Measurements from ENCODE around the gene MPPED1. TPM values are rescaled to one million over a fixed set of nuclear protein-coding genes. Genes with fewer than 3 reads are reported as not detected.

Gene MPPED1
- total RNA-seq, 2 experiments from 2014 or later = not detected

- no peaks in the 10 kb centered on the region for H3K36me3 Mint-ChIP-seq
- DNase-seq = no peak
- no peak overlapping the region for H3K27ac Mint-ChIP-seq
- H3K4me1 Mint-ChIP-seq = no peaks in the 10 kb centered on the region
- H3K9me3 Mint-ChIP-seq = no peaks in the 10 kb centered on the region
- H3K4me3 Mint-ChIP-seq = no peak overlapping the region
- no peaks in the 10 kb centered on the region for H3K27me3 Mint-ChIP-seq
These were observed 12.9 kb upstream of the MPPED1 start for GRCh38 chr22:43398910-43399309.

- no peaks in the 10 kb centered on the region for H3K36me3 Mint-ChIP-seq
- H3K9me3 Mint-ChIP-seq = no peaks in the 10 kb centered on the region
- DNase-seq = no peak
- H3K4me1 Mint-ChIP-seq = no peaks in the 10 kb centered on the region
- H3K27ac Mint-ChIP-seq = no peak overlapping the region
- no peak overlapping the region for H3K4me3 Mint-ChIP-seq
- no peaks in the 10 kb centered on the region for H3K27me3 Mint-ChIP-seq
These were observed 12.4 kb upstream of the MPPED1 start for GRCh38 chr22:43399338-43399979.

- Mint-ChIP-seq H3K4me1 (no peaks in the 10 kb centered on the region), H3K9me3 (no peaks in the 10 kb centered on the region), H3K27me3 (no peaks in the 10 kb centered on the region), H3K4me3 (no peak overlapping the region), H3K27ac (no peak overlapping the region), H3K36me3 (no peaks in the 10 kb centered on the region)
- no peak for DNase-seq
These were observed 11.8 kb upstream of the MPPED1 start for GRCh38 chr22:43399980-43400358.

GRCh38 chr22:43400449-43400848, 11.4 kb upstream of the MPPED1 start:
- Mint-ChIP-seq H3K9me3 (no peaks in the 10 kb centered on the region), H3K4me1 (no peaks in the 10 kb centered on the region), H3K4me3 (no peak overlapping the region), H3K27ac (no peak overlapping the region), H3K27me3 (no peaks in the 10 kb centered on the region), H3K36me3 (no peaks in the 10 kb centered on the region)
- DNase-seq = no peak

DNA sequence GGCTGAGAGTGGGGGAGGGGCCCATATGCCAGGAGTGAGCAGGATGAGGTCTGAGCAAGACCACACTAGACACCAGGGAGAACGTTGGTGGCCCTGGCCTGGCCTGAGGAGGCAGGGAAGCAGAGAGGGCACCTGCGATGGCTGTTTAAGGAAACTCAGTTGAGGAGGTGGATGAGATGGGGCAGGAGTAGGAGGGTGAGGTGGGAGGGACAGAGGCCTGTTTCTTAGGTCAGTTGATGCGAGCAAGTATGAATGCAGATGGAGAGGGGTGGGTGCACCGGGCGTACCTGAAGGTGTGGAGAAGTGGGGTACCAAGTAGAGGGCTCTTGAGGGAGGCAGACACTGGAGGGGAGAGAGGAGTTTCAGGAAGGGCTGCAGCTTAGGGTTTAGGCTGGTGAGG, 10.6 kb upstream of the MPPED1 start:
- no peak overlapping the region for H3K4me3 Mint-ChIP-seq
- H3K27me3 Mint-ChIP-seq = no peaks in the 10 kb centered on the region
- no peaks in the 10 kb centered on the region for H3K9me3 Mint-ChIP-seq
- H3K36me3 Mint-ChIP-seq = no peaks in the 10 kb centered on the region
- H3K4me1 Mint-ChIP-seq = no peaks in the 10 kb centered on the region
- no peak for DNase-seq
- no peak overlapping the region for H3K27ac Mint-ChIP-seq

- Mint-ChIP-seq H3K4me1 (no peaks in the 10 kb centered on the region), H3K27me3 (no peaks in the 10 kb centered on the region), H3K4me3 (no peak overlapping the region), H3K27ac (no peak overlapping the region), H3K9me3 (no peaks in the 10 kb centered on the region), H3K36me3 (no peaks in the 10 kb centered on the region)
- no peak for DNase-seq
These were observed 10.2 kb upstream of the MPPED1 start for GRCh38 chr22:43401661-43402060.

GRCh38 chr22:43402128-43402527, 9.7 kb upstream of the MPPED1 start:
- DNase-seq = no peak
- Mint-ChIP-seq H3K36me3 (no peaks in the 10 kb centered on the region), H3K9me3 (no peaks in the 10 kb centered on the region), H3K4me1 (no peaks in the 10 kb centered on the region), H3K27me3 (no peaks in the 10 kb centered on the region), H3K27ac (no peak overlapping the region), H3K4me3 (no peak overlapping the region)

- DNase-seq = no peak
- Mint-ChIP-seq H3K9me3 (no peaks in the 10 kb centered on the region), H3K4me1 (no peaks in the 10 kb centered on the region), H3K4me3 (no peak overlapping the region), H3K27me3 (peaks cover 2% of the 10 kb centered on the region), H3K27ac (no peak overlapping the region), H3K36me3 (no peaks in the 10 kb centered on the region)
These were observed 7.0 kb upstream of the MPPED1 start for GRCh38 chr22:43404673-43405385.

DNA sequence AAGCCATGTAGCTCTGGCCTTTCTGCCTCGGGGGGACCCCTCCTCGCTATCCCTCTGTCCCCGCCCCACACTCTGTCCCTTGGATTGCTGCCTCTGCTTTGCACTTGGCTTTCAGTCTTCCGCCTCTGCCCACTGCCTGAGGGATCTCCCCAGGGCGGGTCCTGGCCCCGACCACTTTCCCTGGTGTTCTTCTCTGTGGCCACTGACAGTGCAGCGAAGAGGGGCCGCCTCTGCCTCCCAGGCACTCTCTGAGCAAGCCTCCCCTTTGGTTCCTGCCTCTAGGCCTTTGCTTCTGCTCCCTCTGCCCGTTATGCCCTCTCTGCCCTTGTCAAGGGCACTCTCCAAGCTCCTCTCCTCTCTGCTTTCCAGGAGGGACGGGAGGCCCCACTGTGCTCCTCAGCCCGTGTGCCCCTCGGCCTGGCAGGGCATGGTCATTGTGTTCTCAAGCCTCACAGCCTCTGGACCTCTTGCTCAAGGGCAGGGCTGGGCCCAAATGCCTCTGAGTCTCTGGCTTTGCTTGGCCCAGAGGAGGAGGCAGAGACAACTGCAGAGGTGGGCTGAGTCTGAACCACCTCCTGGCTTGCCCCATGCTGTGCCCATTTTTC, 5.5 kb upstream of the MPPED1 start:
- H3K36me3 Mint-ChIP-seq = no peaks in the 10 kb centered on the region
- no peak overlapping the region for H3K4me3 Mint-ChIP-seq
- peaks cover 16% of the 10 kb centered on the region for H3K27me3 Mint-ChIP-seq
- no peak overlapping the region for H3K27ac Mint-ChIP-seq
- no peaks in the 10 kb centered on the region for H3K9me3 Mint-ChIP-seq
- DNase-seq = no peak
- H3K4me1 Mint-ChIP-seq = no peaks in the 10 kb centered on the region

DNA sequence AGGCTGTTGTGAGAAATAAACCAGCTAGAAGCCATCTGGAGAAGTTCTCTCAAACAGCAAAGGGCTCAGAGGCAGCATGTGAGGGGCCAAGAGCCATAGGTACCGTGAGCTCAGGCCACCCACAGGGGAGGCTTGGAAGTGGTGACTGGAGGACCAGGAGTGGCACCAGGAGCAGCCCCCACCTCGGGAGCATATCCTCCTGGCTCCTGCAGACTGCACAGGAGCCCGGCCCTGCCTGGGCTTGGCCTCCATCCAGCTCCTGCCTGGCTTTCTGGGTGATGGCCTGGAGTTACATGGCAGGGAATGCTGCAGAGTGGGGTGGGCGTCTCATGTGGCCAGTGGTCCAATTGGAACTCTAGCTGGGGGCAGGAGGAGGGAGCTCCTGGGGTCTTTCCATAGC, 4.2 kb upstream of the MPPED1 start:
- no peaks in the 10 kb centered on the region for H3K9me3 Mint-ChIP-seq
- DNase-seq = no peak
- no peaks in the 10 kb centered on the region for H3K36me3 Mint-ChIP-seq
- H3K4me3 Mint-ChIP-seq = no peak overlapping the region
- no peak overlapping the region for H3K27ac Mint-ChIP-seq
- peaks cover 20% of the 10 kb centered on the region for H3K27me3 Mint-ChIP-seq
- peaks cover under 1% of the 10 kb centered on the region for H3K4me1 Mint-ChIP-seq

DNA sequence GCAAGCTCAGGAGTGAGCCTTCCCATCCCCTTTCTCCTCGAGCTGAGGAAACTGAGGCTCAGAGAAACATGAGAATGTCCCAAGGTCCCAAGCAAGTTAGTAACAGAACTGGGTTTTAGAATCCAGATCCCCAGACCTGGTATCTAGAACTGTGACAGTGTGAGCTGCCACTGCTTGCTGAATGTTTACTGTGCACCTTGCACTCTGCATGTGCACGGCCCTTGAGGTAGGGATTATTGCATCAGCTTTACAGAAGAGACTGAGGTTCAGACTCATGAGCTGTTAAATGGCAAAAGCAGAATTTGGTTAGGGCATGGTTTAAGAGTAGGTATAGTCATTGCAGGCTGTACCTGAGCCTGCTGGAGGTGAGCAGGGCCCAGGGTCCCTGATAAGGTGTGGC, 3.8 kb upstream of the MPPED1 start:
- H3K9me3 Mint-ChIP-seq = no peaks in the 10 kb centered on the region
- peaks cover 2% of the 10 kb centered on the region for H3K4me1 Mint-ChIP-seq
- no peaks in the 10 kb centered on the region for H3K36me3 Mint-ChIP-seq
- no peak overlapping the region for H3K4me3 Mint-ChIP-seq
- no peak for DNase-seq
- no peak overlapping the region for H3K27ac Mint-ChIP-seq
- H3K27me3 Mint-ChIP-seq = peaks cover 24% of the 10 kb centered on the region

- H3K36me3 Mint-ChIP-seq = no peaks in the 10 kb centered on the region
- H3K4me3 Mint-ChIP-seq = no peak overlapping the region
- no peak for DNase-seq
- no peaks in the 10 kb centered on the region for H3K9me3 Mint-ChIP-seq
- no peak overlapping the region for H3K27ac Mint-ChIP-seq
- peaks cover 2% of the 10 kb centered on the region for H3K4me1 Mint-ChIP-seq
- H3K27me3 Mint-ChIP-seq = peaks cover 32% of the 10 kb centered on the region
These were observed 2.8 kb upstream of the MPPED1 start for GRCh38 chr22:43409046-43409445.

DNA sequence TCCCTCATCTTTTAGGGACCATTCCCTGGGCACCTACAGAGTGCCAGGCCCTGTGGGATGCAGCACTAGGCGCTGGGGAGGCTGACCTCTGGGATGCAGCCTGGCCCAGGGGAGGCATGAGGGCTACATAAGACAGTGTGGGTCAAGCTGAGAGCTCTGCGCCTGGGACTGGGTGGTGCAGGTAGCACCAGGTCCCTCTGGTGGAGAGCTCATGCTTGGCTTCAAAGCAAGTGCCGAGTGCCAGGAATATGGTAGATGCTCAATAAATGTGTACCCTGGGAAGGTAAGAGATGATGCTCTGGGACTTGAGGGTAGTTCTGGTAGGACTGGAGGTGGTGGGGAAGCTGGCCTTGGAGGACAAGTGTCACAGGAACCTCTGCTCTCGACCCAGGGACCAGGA, 2.0 kb upstream of the MPPED1 start:
- DNase-seq = no peak
- Mint-ChIP-seq H3K36me3 (no peaks in the 10 kb centered on the region), H3K9me3 (no peaks in the 10 kb centered on the region), H3K4me3 (no peak overlapping the region), H3K4me1 (peaks cover 2% of the 10 kb centered on the region), H3K27ac (no peak overlapping the region), H3K27me3 (peaks cover 40% of the 10 kb centered on the region)

DNA sequence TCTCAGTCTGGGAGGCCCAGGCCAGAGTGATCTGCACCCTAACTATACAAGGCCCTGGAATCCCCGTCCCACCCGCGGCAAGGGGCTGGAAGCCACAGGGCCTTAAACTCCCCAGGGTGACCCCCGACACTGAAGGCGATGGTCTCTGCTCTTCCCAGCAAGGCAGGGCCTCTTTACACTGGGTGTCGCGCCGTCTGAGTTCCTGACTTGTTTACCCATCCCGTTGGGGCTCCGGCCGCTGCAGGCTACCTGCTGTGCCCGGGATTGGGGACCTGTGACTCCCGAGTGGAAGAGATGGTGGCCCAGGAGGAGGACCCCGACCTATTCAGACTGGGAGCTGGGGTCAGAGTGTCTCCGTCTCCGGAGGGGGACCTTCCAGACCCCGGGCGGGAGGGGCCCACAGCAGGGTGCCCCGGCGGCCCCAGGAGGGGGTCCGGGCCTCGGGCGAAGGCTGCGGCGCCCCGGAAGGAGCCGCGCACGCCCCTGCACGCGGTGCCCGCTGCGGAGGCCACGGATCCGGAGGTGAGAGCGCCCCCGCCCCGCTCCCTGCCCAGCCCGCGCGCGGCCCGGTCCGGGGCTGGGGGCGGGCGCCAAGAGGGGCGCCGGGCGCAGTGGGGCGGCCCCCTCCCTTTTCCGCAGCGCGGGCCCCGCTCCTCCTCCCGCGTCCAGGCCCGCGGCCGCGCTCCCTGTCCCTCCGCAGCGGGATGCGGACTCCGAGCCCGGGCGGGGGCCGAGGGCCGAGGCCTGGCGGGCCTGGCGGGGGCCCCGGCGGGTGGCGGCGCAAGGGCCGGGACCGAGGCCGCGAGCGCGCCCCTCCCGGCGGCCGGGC, 560 bp upstream of the MPPED1 start:
- H3K4me3 Mint-ChIP-seq = no peak overlapping the region
- H3K27me3 Mint-ChIP-seq = peaks cover 50% of the 10 kb centered on the region
- H3K36me3 Mint-ChIP-seq = no peaks in the 10 kb centered on the region
- DNase-seq = no peak
- no peak overlapping the region for H3K27ac Mint-ChIP-seq
- peaks cover 2% of the 10 kb centered on the region for H3K4me1 Mint-ChIP-seq
- no peaks in the 10 kb centered on the region for H3K9me3 Mint-ChIP-seq
